H9 (cell line): ENCODE data around the gene NDRG4. TPM values are rescaled to one million over a fixed set of nuclear protein-coding genes. Genes with fewer than 3 reads are reported as not detected.

Source experiments
- DNase-seq: peaks from one replicate; pipeline ENCODE4 v3.0.0-alpha.2; 2017
- H2AFZ ChIP-seq: one replicate; pipeline ENCODE4 v1.6.1; 2013; ENCODE audit warnings: mild to moderate bottlenecking, low read length, control low read depth, moderate library complexity
- H2AK5ac ChIP-seq: 2 replicates; pipeline ENCODE4 v1.6.1; 2013; ENCODE audit warnings: low read length, control low read depth, mixed read lengths; ENCODE audit not compliant: insufficient read length
- H2BK120ac ChIP-seq: one replicate; pipeline ENCODE4 v1.6.1; 2013; ENCODE audit warnings: low read depth, mild to moderate bottlenecking, low read length, control low read depth, inconsistent platforms; ENCODE audit not compliant: poor library complexity, severe bottlenecking
- H2BK12ac ChIP-seq: 2 replicates; pipeline ENCODE4 v1.6.1; 2013; ENCODE audit warnings: low read length, control low read depth, mixed read lengths, low read depth; ENCODE audit not compliant: insufficient read length
- H2BK15ac ChIP-seq: 2 replicates; pipeline ENCODE4 v1.6.1; 2013; ENCODE audit warnings: low read depth, low read length, control low read depth
- H2BK20ac ChIP-seq: one replicate; pipeline ENCODE4 v1.6.1; 2013; ENCODE audit warnings: low read depth, mild to moderate bottlenecking, low read length, control low read depth, inconsistent platforms; ENCODE audit not compliant: poor library complexity, severe bottlenecking
- H2BK5ac ChIP-seq: 2 replicates; pipeline ENCODE4 v1.6.1; 2013; ENCODE audit warnings: low read length, control low read depth, mixed read lengths; ENCODE audit not compliant: insufficient read length
- H3K14ac ChIP-seq: 2 replicates; pipeline ENCODE4 v1.6.1; 2013; ENCODE audit warnings: low read length, control low read depth; ENCODE audit not compliant: insufficient read depth
- H3K18ac ChIP-seq: 2 replicates; pipeline ENCODE4 v1.6.1; 2013; ENCODE audit warnings: low read depth, mild to moderate bottlenecking, mixed read lengths, low read length, control low read depth; ENCODE audit not compliant: insufficient read length
- H3K23ac ChIP-seq: 2 replicates; pipeline ENCODE4 v1.6.1; 2013; ENCODE audit warnings: low read length, control low read depth, mixed read lengths, low read depth; ENCODE audit not compliant: insufficient read length
- H3K23me2 ChIP-seq: 2 replicates; pipeline ENCODE4 v1.6.1; 2013; ENCODE audit warnings: low read depth, mild to moderate bottlenecking, mixed read lengths, low read length, control low read depth; ENCODE audit not compliant: insufficient read length, poor library complexity, severe bottlenecking
- H3K27ac ChIP-seq: 2 replicates; pipeline ENCODE4 v1.5.1; 2013; ENCODE audit warnings: low read length, control low read depth, mixed read lengths, low read depth; ENCODE audit not compliant: insufficient read length
- H3K27me3 ChIP-seq: 2 replicates; pipeline ENCODE4 v1.6.1; 2013; ENCODE audit warnings: low read length, control low read depth, inconsistent platforms; ENCODE audit not compliant: insufficient read depth
- H3K4ac ChIP-seq: 2 replicates; pipeline ENCODE4 v1.6.1; 2013; ENCODE audit warnings: low read depth, mild to moderate bottlenecking, control low read depth, inconsistent platforms, low read length, moderate library complexity
- H3K4me1 ChIP-seq: 2 replicates; pipeline ENCODE4 v1.6.1; 2013; ENCODE audit warnings: low read length, control low read depth, inconsistent platforms; ENCODE audit not compliant: insufficient read depth
- H3K4me2 ChIP-seq: 2 replicates; pipeline ENCODE4 v1.6.1; 2013; ENCODE audit warnings: low read length, control low read depth, mixed read lengths; ENCODE audit not compliant: insufficient read length, insufficient read depth
- H3K56ac ChIP-seq: 2 replicates; pipeline ENCODE4 v1.6.1; 2013; ENCODE audit warnings: low read depth, mild to moderate bottlenecking, mixed read lengths, low read length, control low read depth; ENCODE audit not compliant: insufficient read length
- H3K79me1 ChIP-seq: 2 replicates; pipeline ENCODE4 v1.6.1; 2013; ENCODE audit warnings: low read depth, mild to moderate bottlenecking, moderate library complexity, low read length, control low read depth, inconsistent platforms; ENCODE audit not compliant: insufficient read depth, poor library complexity, severe bottlenecking
- H3K79me2 ChIP-seq: 2 replicates; pipeline ENCODE4 v1.6.1; 2013; ENCODE audit warnings: low read length, control low read depth, inconsistent platforms; ENCODE audit not compliant: insufficient read depth
- H3K9ac ChIP-seq: 2 replicates; pipeline ENCODE4 v1.6.1; 2013; ENCODE audit warnings: low read length, control low read depth, mixed read lengths; ENCODE audit not compliant: insufficient read length; ENCODE audit errors: extremely low read depth
- H3K9me3 ChIP-seq: one replicate; pipeline ENCODE4 v1.6.1; 2013; ENCODE audit warnings: low read depth, low read length, inconsistent platforms; ENCODE audit not compliant: control insufficient read depth
- H3T11ph ChIP-seq: one replicate; pipeline ENCODE4 v1.6.1; 2013; ENCODE audit warnings: mild to moderate bottlenecking, low read length, control low read depth, inconsistent platforms
- H4K20me1 ChIP-seq: one replicate; pipeline ENCODE4 v1.6.1; 2013; ENCODE audit not compliant: control insufficient read depth, insufficient read length, insufficient read depth
- H4K5ac ChIP-seq: 2 replicates; pipeline ENCODE4 v1.6.1; 2013; ENCODE audit warnings: low read depth, mild to moderate bottlenecking, mixed read lengths, low read length, control low read depth; ENCODE audit not compliant: insufficient read length
- H4K8ac ChIP-seq: replicated peaks from 2 replicates; pipeline ENCODE4 v1.6.1; 2013; ENCODE audit warnings: low read length, control low read depth, mixed read lengths, low read depth; ENCODE audit not compliant: insufficient read length
- H4K91ac ChIP-seq: 2 replicates; pipeline ENCODE4 v1.6.1; 2013; ENCODE audit warnings: low read depth, mild to moderate bottlenecking, moderate library complexity, mixed read lengths, low read length, control low read depth; ENCODE audit not compliant: insufficient read length
- H3K27ac Mint-ChIP-seq, 3 experiments: 2 replicates in 2 of 3; 3 replicates in 1 of 3; pipeline ENCODE4 v1.8.0; 2020 to 2021; ENCODE audit warnings: mixed read lengths in 3 of 3, mild to moderate bottlenecking in 1 of 3, moderate library complexity in 1 of 3
- H3K27me3 Mint-ChIP-seq: 2 replicates; pipeline ENCODE4 v1.8.0; 2021; ENCODE audit warnings: low read depth, mild to moderate bottlenecking, moderate library complexity, mixed read lengths
- H3K36me3 Mint-ChIP-seq, 3 experiments: 2 replicates in 2 of 3; 3 replicates in 1 of 3; pipeline ENCODE4 v1.8.0; 2020 to 2021; ENCODE audit warnings: low read depth in 3 of 3, mixed read lengths in 3 of 3; ENCODE audit not compliant: insufficient read depth in 1 of 3
- H3K4me1 Mint-ChIP-seq, 2 experiments: 2 replicates each; pipeline ENCODE4 v1.8.0; 2020; ENCODE audit warnings: mixed read lengths in 2 of 2
- H3K4me3 Mint-ChIP-seq, 2 experiments: 2 replicates in 1 of 2; 3 replicates in 1 of 2; pipeline ENCODE4 v1.8.0; 2020 to 2021; ENCODE audit warnings: mild to moderate bottlenecking in 2 of 2, mixed read lengths in 2 of 2, moderate library complexity in 1 of 2
- H3K9me3 Mint-ChIP-seq, 2 experiments: 2 replicates in 1 of 2; 3 replicates in 1 of 2; pipeline ENCODE4 v1.8.0; 2020; ENCODE audit warnings: mild to moderate bottlenecking in 2 of 2, mixed read lengths in 2 of 2, moderate library complexity in 1 of 2
- WGBS: extraction: QIAGEN DNeasy Blood & Tissue Kit; methylation state at CpG from one replicate; pipeline ENCODE4 v1.1.7; 2013; ENCODE audit warnings: missing lambda C conversion rate, low lambda C conversion rate, mixed read lengths; ENCODE audit not compliant: insufficient read length; ENCODE audit errors: extremely low coverage; 5-methylcytosine and 5-hydroxymethylcytosine counted together
- total RNA-seq: library from RNA; stranded (reverse); gene quantifications from 2 replicates; pipeline ENCODE4 v1.2.1, GENCODE V29; 2021
- TF ChIP-seq, protein P1 (sequence below): fragments of 200-600 bp; sonication (generic); conservative IDR thresholded peaks from 3 replicates; pipeline ENCODE4 v1.8.0; 2021; ENCODE audit warnings: antibody characterized with exemption, mild to moderate bottlenecking

NDRG4 gene
- total RNA-seq, 1 experiment from 2014 or later: 18.6 TPM

- no peak for DNase-seq
- Histone ChIP-seq H3K14ac (no peak overlapping the region), H2BK5ac (no peak overlapping the region), H3K4me2 (no peak overlapping the region), H3K79me2 (no peaks in the 10 kb centered on the region), H2BK15ac (no peak overlapping the region), H3K56ac (no peak overlapping the region), H4K91ac (no peak overlapping the region), H3K4me1 (0 out of 2 replicates have a peak, but pooled peaks cover 3% of the 10 kb centered on the region), H3K9ac (no peak overlapping the region), H4K8ac (no peak overlapping the region), H3K27me3 (no peaks in the 10 kb centered on the region), H2AFZ (no peak overlapping the region), H3K23ac (no peak overlapping the region), H2BK12ac (no peak overlapping the region), H2AK5ac (no peak overlapping the region), H4K5ac (no peak overlapping the region), H3K9me3 (no peaks in the 10 kb centered on the region), H2BK20ac (no peak overlapping the region), H3K4ac (no peak overlapping the region), H3K27ac (no peak overlapping the region), H3K79me1 (no peaks in the 10 kb centered on the region), H2BK120ac (no peak overlapping the region), H3T11ph (no peak overlapping the region), H3K23me2 (peaks cover 20% of the 10 kb centered on the region), H4K20me1 (no peaks in the 10 kb centered on the region), H3K18ac (no peak overlapping the region)
- Mint-ChIP-seq H3K4me1 (peaks cover 9 to 18% of the 10 kb centered on the region in 2 experiments), H3K9me3 (no peaks in the 10 kb centered on the region; a peak in 1 of 5 replicates), H3K27me3 (peaks cover 11% of the 10 kb centered on the region), H3K4me3 (no peak overlapping the region), H3K36me3 (peaks cover 0 to 5% (median 3%) of the 10 kb centered on the region in 3 experiments; a peak in 3 of 7 replicates), H3K27ac (no peak overlapping the region)
- TF ChIP-seq, protein P1, sequence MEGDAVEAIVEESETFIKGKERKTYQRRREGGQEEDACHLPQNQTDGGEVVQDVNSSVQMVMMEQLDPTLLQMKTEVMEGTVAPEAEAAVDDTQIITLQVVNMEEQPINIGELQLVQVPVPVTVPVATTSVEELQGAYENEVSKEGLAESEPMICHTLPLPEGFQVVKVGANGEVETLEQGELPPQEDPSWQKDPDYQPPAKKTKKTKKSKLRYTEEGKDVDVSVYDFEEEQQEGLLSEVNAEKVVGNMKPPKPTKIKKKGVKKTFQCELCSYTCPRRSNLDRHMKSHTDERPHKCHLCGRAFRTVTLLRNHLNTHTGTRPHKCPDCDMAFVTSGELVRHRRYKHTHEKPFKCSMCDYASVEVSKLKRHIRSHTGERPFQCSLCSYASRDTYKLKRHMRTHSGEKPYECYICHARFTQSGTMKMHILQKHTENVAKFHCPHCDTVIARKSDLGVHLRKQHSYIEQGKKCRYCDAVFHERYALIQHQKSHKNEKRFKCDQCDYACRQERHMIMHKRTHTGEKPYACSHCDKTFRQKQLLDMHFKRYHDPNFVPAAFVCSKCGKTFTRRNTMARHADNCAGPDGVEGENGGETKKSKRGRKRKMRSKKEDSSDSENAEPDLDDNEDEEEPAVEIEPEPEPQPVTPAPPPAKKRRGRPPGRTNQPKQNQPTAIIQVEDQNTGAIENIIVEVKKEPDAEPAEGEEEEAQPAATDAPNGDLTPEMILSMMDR: no peak
- WGBS: no CpG with 5 or more reads among the region's 21 CpGs
Measured at GRCh38 chr16:58503863-58504688, 4.1 kb downstream of the NDRG4 start.
